ENCODE data around the gene C1QTNF9.
"Not testable (repeated sequence)": the region's sequence is repeated elsewhere in the genome, so short reads cannot be mapped to it uniquely, and the experiment has no call there.

Gene C1QTNF9

GRCh38 chr13:24313439-24313838 is 4.1 kb downstream of the C1QTNF9 start:
- H3K4me3 ChIP-seq (replicated peaks; ENCODE audit: low read depth, low read length): no peak overlapping the region
- no peak for DNase-seq (ENCODE audit: extremely low read depth, low read depth)
- TF ChIP-seq CTCF (IDR thresholded peaks at IDR 0.05; ENCODE audit: low read depth, low read length, missing control alignments): no peak

- H3K4me3 ChIP-seq (replicated peaks; ENCODE audit: low read depth, low read length); DNase-seq (ENCODE audit: extremely low read depth, low read depth): not testable (repeated sequence)
Observed at GRCh38 chr13:24317835-24318234, 8.5 kb downstream of the C1QTNF9 start.

- DNase-seq (ENCODE audit: extremely low read depth, low read depth); H3K4me3 ChIP-seq (replicated peaks; ENCODE audit: low read depth, low read length): not testable (repeated sequence)
Observed at GRCh38 chr13:24318878-24319277, 9.5 kb downstream of the C1QTNF9 start.

- DNase-seq (ENCODE audit: extremely low read depth, low read depth); H3K4me3 ChIP-seq (replicated peaks; ENCODE audit: low read depth, low read length): not testable (repeated sequence)
Observed at GRCh38 chr13:24319641-24320040, 10.3 kb downstream of the C1QTNF9 start.

- H3K4me3 ChIP-seq (replicated peaks; ENCODE audit: low read depth, low read length); DNase-seq (ENCODE audit: extremely low read depth, low read depth): not testable (repeated sequence)
Observed at GRCh38 chr13:24321416-24321815, 12.0 kb downstream of the C1QTNF9 start.

- DNase-seq (ENCODE audit: extremely low read depth, low read depth); H3K4me3 ChIP-seq (replicated peaks; ENCODE audit: low read depth, low read length): not testable (repeated sequence)
- peak; percentile 29 for TF ChIP-seq CTCF (IDR thresholded peaks at IDR 0.05; ENCODE audit: low read depth, low read length, missing control alignments)
Observed at GRCh38 chr13:24322470-24322869, 13.1 kb downstream of the C1QTNF9 start.

- no peak for TF ChIP-seq CTCF (IDR thresholded peaks at IDR 0.05; ENCODE audit: low read depth, low read length, missing control alignments)
- H3K4me3 ChIP-seq (replicated peaks; ENCODE audit: low read depth, low read length): no peak overlapping the region
- DNase-seq (ENCODE audit: extremely low read depth, low read depth): no peak
Observed at GRCh38 chr13:24323036-24323738, 13.8 kb downstream of the C1QTNF9 start.

GRCh38 chr13:24323739-24324075 is 14.3 kb downstream of the C1QTNF9 start:
- no peak overlapping the region for H3K4me3 ChIP-seq (replicated peaks; ENCODE audit: low read depth, low read length)

GRCh38 chr13:24327598-24327997 is 18.2 kb downstream of the C1QTNF9 start:
- H3K4me3 ChIP-seq (replicated peaks; ENCODE audit: low read depth, low read length); DNase-seq (ENCODE audit: extremely low read depth, low read depth): not testable (repeated sequence)

More at GRCh38 chr13:24323739-24324075, 14.3 kb downstream of the C1QTNF9 start:
- TF ChIP-seq CTCF (IDR thresholded peaks at IDR 0.05; ENCODE audit: low read depth, low read length, missing control alignments): no peak
- no peak for DNase-seq (ENCODE audit: extremely low read depth, low read depth)

- no peak overlapping the region for H3K4me3 ChIP-seq (replicated peaks; ENCODE audit: low read depth, low read length)
- no peak for DNase-seq (ENCODE audit: extremely low read depth, low read depth)
- no peak for TF ChIP-seq CTCF (IDR thresholded peaks at IDR 0.05; ENCODE audit: low read depth, low read length, missing control alignments)
Observed at GRCh38 chr13:24328145-24328544, 18.8 kb downstream of the C1QTNF9 start.

Data from HFF-Myc (cell line).